ENCODE results near the gene GNPTAB.

GRCh38 chr12:101847325-101847724 is 16.6 kb upstream of the GNPTAB start:
- TF ChIP-seq CTCF (IDR thresholded peaks at IDR 0.05; ENCODE audit: low read depth, low read length): no peak
- TF ChIP-seq EZH2phosphoT487 (IDR thresholded peaks at IDR 0.05; ENCODE audit: low read depth): no peak
